OCI-LY3 (cell line): ENCODE results near the gene DLX1.

Experiments used
- EZH2phosphoT487 ChIP-seq: fragments of 200-600 bp; shearing (Covaris generic); IDR thresholded peaks from 2 replicates; pipeline ENCODE4 v1.6.1; 2018; ENCODE audit warnings: antibody characterized with exemption, mixed run types, low read depth
- TF ChIP-seq, protein P1 (sequence below): fragments of 200-600, 300-600 bp; sonication (generic); IDR thresholded peaks from 2 replicates; pipeline ENCODE4 v1.5.1; 2014; ENCODE audit warnings: antibody characterized with exemption, low read length, low read depth

DNA sequence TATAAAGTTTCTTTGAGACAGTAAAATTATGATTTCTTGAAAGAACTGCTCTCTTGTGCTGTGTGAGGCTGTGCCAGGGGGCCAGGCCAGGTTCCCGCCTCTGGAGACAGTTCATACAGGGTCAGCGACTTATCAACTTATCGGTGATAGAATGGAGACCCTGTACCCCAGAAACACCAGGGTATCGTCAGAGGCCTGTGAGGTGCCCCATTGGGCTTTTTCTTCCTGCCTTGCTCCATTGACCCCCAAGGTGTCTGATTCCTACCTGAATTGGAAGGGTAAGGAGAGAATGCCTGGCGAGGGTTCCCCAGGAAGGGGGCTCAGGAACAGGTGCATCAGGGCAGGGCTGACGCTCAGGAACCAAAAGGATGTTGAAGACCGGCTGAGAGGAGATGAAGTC, 4.3 kb downstream of the DLX1 start:
- TF ChIP-seq, protein P1, sequence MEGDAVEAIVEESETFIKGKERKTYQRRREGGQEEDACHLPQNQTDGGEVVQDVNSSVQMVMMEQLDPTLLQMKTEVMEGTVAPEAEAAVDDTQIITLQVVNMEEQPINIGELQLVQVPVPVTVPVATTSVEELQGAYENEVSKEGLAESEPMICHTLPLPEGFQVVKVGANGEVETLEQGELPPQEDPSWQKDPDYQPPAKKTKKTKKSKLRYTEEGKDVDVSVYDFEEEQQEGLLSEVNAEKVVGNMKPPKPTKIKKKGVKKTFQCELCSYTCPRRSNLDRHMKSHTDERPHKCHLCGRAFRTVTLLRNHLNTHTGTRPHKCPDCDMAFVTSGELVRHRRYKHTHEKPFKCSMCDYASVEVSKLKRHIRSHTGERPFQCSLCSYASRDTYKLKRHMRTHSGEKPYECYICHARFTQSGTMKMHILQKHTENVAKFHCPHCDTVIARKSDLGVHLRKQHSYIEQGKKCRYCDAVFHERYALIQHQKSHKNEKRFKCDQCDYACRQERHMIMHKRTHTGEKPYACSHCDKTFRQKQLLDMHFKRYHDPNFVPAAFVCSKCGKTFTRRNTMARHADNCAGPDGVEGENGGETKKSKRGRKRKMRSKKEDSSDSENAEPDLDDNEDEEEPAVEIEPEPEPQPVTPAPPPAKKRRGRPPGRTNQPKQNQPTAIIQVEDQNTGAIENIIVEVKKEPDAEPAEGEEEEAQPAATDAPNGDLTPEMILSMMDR: no peak
- no peak for TF ChIP-seq EZH2phosphoT487
